Measurements from ENCODE around the gene YOD1. TPM values are rescaled to one million over a fixed set of nuclear protein-coding genes. Genes with fewer than 3 reads are reported as not detected.
"Not testable (repeated sequence)": the region's sequence is repeated elsewhere in the genome, so short reads cannot be mapped to it uniquely, and the experiment has no call there.

YOD1 gene
- total RNA-seq, 4 donors from 2014 or later, result 9.0 to 17.5 (median 12.0) TPM

GRCh38 chr1:207047505-207047904 is 3.5 kb downstream of the YOD1 start:
- Histone ChIP-seq H3K4me1 (peaks cover 21 to 64% (median 29%) of the 10 kb centered on the region in 4 donors), H3K27ac (no peak overlapping the region), H3K9me3 (no peaks in the 10 kb centered on the region), H3K36me3 (peaks cover 0 to 15% (median 4%) of the 10 kb centered on the region in 4 donors), H3K4me3 (no peak overlapping the region), H3K27me3 (no peaks in the 10 kb centered on the region)
- TF ChIP-seq CTCF (IDR thresholded peaks at IDR 0.05), result no peak
- no peak for TF ChIP-seq EP300 (IDR thresholded peaks at IDR 0.05; ENCODE audit: low read depth)
- no peak for TF ChIP-seq POLR2AphosphoS5 (IDR thresholded peaks at IDR 0.05)
- no peak for TF ChIP-seq POLR2A (IDR thresholded peaks at IDR 0.05)
- 85 to 92% methylated on average over 1 of the region's 1 CpG for WGBS, 2 donors (ENCODE audit: low coverage in 1 of 2)
- DNase-seq, result no peak
- intact Hi-C loops (cut with DNase I; ENCODE audit: low total_unique reads) (no loop called here), in situ Hi-C loops (cut with MboI; ENCODE audit: low pct_ligation_motif_present in 1 of 4, low pct_unique_long_range_greater_than_20kb in 1 of 4, low sequenced_read_pairs in 3 of 4) (no loop called here)

GRCh38 chr1:207045453-207045852 is 5.6 kb downstream of the YOD1 start:
- intact Hi-C loops (cut with DNase I; ENCODE audit: low total_unique reads) (no loop called here), in situ Hi-C loops (cut with MboI; ENCODE audit: low pct_ligation_motif_present in 1 of 4, low pct_unique_long_range_greater_than_20kb in 1 of 4, low sequenced_read_pairs in 3 of 4) (no loop called here)
- TF ChIP-seq POLR2AphosphoS5 (IDR thresholded peaks at IDR 0.05), result no peak
- TF ChIP-seq EP300 (IDR thresholded peaks at IDR 0.05; ENCODE audit: low read depth), result no peak
- TF ChIP-seq CTCF (IDR thresholded peaks at IDR 0.05), result no peak
- no peak for TF ChIP-seq POLR2A (IDR thresholded peaks at IDR 0.05)
- H3K4me1 ChIP-seq, result peaks cover 10 to 50% (median 20%) of the 10 kb centered on the region in 4 donors
- no peak overlapping the region for H3K27ac ChIP-seq
- H3K9me3 ChIP-seq, result no peaks in the 10 kb centered on the region
- H3K27me3 ChIP-seq, result no peaks in the 10 kb centered on the region
- no peak overlapping the region for H3K4me3 ChIP-seq
- no peak for DNase-seq
- 67 to 74% methylated on average over 2 of the region's 2 CpGs for WGBS, 2 donors (ENCODE audit: low coverage in 1 of 2)
- peaks cover 0 to 15% (median 4%) of the 10 kb centered on the region in 4 donors for H3K36me3 ChIP-seq

- H3K27me3 ChIP-seq; H3K9me3 ChIP-seq; H3K4me3 ChIP-seq; intact Hi-C loops (cut with DNase I; ENCODE audit: low total_unique reads); DNase-seq; H3K27ac ChIP-seq; H3K36me3 ChIP-seq; in situ Hi-C loops (cut with MboI; ENCODE audit: low pct_ligation_motif_present in 1 of 4, low pct_unique_long_range_greater_than_20kb in 1 of 4, low sequenced_read_pairs in 3 of 4): not testable (repeated sequence)
- H3K4me1 ChIP-seq, result peaks cover 0 to 16% (median 2%) of the 10 kb centered on the region in 4 donors
- 90 to 100% methylated on average over 2 of the region's 2 CpGs for WGBS, 2 donors (ENCODE audit: low coverage in 1 of 2)
Observed at GRCh38 chr1:207041397-207041796, 9.6 kb downstream of the YOD1 start.

- Histone ChIP-seq H3K4me3 (no peak overlapping the region), H3K27me3 (no peaks in the 10 kb centered on the region), H3K36me3 (peaks cover 0 to 6% (median 0%) of the 10 kb centered on the region in 4 donors), H3K27ac (no peak overlapping the region), H3K4me1 (peaks cover 0 to 9% (median 1%) of the 10 kb centered on the region in 4 donors), H3K9me3 (no peaks in the 10 kb centered on the region)
- 50 to 61% methylated on average over 3 of the region's 3 CpGs for WGBS, 2 donors (ENCODE audit: low coverage in 1 of 2)
- TF ChIP-seq POLR2A (IDR thresholded peaks at IDR 0.05) (no peak), EP300 (IDR thresholded peaks at IDR 0.05; ENCODE audit: low read depth) (no peak), POLR2AphosphoS5 (IDR thresholded peaks at IDR 0.05) (no peak), CTCF (IDR thresholded peaks at IDR 0.05) (no peak)
- DNase-seq, result no peak
- in situ Hi-C loops (cut with MboI; ENCODE audit: low pct_ligation_motif_present in 1 of 4, low pct_unique_long_range_greater_than_20kb in 1 of 4, low sequenced_read_pairs in 3 of 4) (no loop called here), intact Hi-C loops (cut with DNase I; ENCODE audit: low total_unique reads) (no loop called here)
Observed at GRCh38 chr1:207040181-207040533, 10.9 kb downstream of the YOD1 start.
